GM12874 (cell line): ENCODE measurements around the gene FMNL2.

ENCODE experiments used
- TF ChIP-seq, protein P1 (sequence below): IDR thresholded peaks from 2 replicates; pipeline ENCODE4 v1.5.1; 2011; ENCODE audit warnings: low read depth, mild to moderate bottlenecking, control low read depth, low read length, moderate library complexity; ENCODE audit not compliant: insufficient read depth

The FMNL2 gene

DNA sequence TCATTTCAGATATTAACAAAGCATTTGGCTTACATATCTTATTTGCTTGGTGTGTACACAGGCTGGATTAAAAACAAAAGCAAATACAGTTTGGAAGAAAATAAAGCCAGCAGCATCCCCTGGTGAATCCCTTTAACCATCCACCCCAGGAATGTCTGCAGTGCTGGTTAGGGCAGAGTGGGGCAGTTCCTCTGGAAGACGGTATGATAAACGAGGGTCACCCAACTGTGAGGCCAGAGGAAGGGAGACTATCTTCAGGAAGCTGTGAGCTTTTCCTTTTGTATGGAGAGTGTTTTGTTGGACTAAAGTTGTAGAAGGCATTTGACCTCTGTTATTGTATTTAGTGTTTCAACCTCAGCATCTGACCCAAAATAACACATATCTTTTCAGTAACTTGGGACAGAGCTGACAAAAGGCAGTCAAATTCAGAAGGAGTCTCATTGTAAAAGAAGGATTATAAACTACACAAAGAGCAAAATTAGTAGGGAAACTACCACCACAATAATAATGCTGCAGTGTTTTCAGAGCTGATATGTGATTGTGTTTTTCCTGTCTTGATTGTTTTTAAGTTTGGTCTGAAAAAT, 159.1 kb downstream of the FMNL2 start:
- TF ChIP-seq, protein P1, sequence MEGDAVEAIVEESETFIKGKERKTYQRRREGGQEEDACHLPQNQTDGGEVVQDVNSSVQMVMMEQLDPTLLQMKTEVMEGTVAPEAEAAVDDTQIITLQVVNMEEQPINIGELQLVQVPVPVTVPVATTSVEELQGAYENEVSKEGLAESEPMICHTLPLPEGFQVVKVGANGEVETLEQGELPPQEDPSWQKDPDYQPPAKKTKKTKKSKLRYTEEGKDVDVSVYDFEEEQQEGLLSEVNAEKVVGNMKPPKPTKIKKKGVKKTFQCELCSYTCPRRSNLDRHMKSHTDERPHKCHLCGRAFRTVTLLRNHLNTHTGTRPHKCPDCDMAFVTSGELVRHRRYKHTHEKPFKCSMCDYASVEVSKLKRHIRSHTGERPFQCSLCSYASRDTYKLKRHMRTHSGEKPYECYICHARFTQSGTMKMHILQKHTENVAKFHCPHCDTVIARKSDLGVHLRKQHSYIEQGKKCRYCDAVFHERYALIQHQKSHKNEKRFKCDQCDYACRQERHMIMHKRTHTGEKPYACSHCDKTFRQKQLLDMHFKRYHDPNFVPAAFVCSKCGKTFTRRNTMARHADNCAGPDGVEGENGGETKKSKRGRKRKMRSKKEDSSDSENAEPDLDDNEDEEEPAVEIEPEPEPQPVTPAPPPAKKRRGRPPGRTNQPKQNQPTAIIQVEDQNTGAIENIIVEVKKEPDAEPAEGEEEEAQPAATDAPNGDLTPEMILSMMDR, result no peak

DNA sequence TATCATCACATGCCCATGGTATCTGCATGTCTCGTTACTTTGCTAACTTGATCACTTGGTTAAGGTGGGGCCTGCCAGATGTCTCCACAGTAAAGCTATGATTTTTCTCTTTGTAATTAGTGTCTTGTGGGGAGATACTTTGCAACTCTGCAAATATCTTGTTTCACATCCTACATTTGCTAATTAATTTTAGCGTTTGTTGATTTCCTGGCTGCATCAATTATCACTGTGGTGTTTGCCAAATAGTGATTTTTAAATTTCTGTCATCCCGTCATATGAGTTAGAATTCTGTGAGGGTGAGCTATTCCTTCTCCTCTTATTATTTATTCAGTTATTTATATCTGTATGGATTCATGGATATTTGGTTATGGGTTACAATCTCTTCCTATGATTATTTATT, 161.4 kb downstream of the FMNL2 start:
- TF ChIP-seq, protein P1, result no peak

DNA sequence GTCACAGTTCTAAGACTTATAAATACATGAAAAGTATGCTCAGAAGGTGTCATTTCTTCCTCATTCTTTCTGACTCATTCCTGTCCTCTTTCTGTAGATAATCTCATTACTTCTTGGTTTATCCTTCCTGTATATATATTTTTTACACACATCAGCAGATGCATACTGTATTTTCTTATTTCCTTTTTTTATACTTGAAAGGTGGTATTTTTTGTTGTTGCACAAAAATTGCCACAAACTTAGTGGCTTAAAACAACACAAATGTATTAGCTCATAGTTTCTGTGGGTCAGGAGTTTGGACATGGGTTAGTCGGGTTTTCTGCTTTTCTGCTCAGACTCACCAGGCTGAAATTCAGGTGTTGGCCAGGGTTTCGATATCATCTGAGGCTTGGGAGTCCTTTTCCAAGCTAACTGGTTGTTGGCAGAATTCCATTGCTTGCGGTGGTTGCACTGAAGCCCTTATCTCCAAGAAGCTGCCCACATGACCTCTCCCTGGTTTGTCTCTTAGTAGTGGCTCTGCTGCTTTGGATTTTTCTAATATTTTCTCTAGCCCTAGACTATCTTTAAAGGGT, 162.6 kb downstream of the FMNL2 start:
- TF ChIP-seq, protein P1, result no peak

DNA sequence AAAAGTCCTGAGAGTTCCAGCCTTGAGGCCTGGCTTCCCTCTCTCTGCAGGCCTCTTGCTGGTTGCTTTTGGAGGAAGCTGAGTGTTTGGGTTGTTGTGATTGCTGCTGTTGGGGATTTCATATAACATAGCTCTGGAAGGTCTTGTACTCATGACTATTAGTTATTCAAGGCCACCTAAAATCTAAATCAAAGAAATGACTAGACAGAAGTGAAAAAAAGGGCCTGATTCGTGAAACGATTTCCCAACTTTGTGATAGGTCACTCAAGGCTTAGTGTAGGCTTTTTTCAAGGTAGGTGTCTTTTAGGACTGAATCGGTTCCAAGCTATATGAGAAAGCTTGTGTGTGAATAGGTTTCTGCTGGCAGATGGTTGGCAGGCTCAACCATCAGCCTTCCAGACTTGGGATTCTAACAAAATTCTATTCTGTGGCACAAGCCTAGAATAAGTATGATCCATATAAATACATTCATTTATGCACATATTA, 164.4 kb downstream of the FMNL2 start:
- TF ChIP-seq, protein P1, result no peak

DNA sequence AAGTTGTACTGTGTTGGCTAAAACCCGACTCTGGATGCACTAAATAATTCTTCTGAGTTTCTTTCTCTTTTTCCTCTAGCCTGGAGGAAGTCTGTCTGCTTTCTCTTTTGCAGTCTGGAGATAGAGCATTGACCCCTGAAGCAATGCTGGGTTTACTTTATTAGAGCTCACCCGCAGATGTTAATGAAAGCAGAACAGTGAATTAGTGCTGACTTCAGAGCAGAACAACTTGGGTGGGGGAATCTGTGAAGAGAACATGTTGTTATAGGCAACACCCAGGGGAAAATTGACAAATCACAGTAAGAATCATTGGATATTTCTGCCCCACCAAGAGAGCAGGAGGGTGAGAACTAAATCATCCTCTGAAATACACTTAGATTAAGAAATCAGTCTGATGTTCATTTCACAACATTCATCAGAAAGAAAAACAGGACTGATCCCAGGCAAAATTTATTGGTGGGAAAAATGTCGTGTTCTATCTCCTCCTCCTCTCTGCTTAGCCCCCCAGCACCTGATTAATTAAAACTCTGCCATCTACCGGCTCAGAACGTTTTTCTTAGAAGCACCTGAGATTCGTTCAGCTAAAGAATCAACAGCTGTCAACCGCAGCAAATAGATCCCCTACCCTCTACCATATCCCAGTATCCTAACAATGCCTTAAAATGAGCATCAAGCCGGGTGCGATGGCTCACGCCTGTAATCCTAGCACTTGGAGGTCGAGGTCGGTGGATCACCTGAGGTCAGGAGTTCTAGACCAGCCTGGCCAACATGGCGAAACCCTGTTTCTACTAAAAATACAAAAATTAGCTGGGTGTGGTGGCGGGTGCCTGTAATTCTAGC, 165.1 kb downstream of the FMNL2 start:
- TF ChIP-seq, protein P1, result no peak

DNA sequence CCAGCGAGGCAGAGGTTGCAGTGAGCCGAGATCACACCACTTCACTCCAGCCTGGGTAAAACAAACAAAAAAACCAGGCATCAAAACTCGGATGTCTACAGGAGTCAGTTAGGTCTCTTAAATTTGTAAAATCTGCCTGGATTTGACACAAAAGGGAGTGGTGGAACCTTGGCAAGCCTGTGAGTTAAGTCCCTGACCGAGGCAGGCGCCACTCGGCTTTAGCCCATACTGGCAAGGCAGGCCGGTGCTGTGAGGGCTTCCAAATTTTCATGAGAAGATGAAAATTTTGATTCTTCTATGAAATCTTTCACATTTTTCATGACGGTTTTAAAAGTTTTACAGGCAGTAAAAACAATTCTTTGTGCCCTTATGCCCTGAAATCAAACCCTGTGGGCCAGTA, 165.8 kb downstream of the FMNL2 start:
- TF ChIP-seq, protein P1, result no peak

DNA sequence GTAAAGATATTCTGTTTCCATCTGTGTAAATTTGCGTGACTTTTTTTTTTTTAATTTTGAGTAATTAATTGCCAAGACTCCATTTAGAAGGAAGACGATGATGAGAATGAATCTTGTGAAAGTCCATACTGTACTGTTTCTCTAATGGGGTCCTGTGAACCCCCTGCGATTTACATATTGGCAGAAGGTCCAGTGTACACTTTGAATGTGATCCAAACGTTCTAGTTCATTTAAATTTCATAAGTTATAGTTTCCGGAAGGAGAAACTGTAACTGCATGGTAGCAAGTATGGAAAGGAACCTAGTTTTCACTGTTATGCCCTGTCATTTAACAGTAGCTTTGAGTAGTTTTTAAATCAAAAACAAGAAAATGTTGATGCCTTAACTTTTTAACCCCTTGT, 166.7 kb downstream of the FMNL2 start:
- TF ChIP-seq, protein P1, result no peak
